HG02588 (cell line): Measurements from ENCODE around the gene ENHO.

Experiments
- ATAC-seq: cut with Tn5 transposase; IDR thresholded peaks from one replicate; pipeline ENCODE4 v1.9.1; 2021; ENCODE audit warnings: mild to moderate bottlenecking, moderate library complexity; ENCODE audit not compliant: unreplicated experiment

Gene ENHO

DNA sequence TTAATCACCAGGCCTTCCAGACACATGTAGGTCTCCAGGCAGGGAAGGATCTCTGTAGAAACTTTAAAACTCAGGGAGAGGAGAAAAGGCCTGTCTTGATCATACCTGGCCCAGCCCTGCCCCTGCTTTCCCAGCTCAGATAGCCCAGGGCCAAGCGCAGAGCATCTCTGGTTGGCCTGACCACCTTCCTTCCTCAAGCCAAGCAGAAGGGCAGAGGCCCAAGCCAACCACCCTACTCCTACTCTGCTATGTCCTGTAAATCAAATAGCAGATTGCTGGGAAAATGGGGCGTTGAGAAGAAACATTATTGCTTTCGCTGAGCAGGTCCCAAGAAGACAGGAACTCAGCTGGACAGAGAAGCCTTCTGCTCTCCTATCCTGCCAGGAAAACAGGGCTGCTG, 14.3 kb downstream of the ENHO start:
- ATAC-seq, result no peak

DNA sequence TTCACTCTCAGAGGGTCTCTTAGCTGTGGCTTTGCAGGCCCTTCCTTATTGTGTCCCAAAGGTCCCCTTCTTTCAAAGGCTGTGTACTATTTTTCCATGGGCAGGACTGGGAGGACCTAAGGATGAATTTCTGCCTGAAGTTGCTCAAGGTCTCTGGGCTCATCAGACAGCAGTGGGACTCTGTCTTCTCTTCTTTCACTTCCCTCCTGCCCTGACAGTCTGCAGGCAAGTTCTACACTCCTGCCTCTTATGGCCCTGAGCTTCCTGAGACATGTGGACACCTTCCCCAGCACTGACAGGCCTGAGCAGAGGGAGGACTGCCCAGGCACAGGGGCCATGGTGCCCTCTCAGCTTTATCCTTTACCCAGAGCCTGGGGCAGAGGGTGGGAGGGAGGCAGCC, 14.8 kb downstream of the ENHO start:
- no peak for ATAC-seq

DNA sequence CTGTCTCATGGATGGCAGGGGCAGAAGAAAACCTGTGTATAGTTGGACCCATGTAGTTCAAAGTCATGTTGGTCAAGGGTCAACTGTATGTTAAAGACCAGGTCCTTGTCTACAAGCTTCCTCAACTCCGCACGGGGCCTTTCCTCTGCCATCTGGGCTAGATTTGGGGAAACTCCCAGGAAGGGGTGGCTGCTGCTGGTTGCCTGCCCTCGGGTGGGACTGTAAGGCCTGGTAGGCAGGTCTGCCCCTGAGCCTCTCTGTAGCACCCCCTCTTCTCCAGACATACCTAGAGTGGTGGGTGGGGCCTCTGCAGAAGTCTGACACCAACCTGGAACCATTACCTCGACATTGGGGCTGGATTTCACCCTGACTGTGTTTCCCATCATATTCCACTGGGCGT, 15.2 kb downstream of the ENHO start:
- no peak for ATAC-seq

DNA sequence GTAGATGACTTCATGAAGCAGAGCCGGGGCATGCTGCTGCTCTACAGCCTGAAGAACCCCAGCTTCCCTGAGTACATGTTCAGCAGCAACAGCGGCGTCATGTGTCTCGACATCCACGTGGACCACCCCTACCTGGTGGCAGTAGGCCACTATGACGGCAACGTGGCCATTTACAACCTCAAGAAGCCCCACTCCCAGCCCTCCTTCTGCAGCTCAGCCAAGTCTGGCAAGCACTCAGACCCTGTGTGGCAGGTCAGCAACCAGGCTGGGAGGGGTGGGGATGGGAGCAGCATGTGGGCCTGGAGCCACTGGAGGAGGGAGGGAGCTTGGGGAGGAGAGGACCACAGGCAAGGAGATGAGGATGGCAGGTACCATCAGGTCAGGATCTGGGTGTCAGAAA, 16.2 kb downstream of the ENHO start:
- no peak for ATAC-seq

DNA sequence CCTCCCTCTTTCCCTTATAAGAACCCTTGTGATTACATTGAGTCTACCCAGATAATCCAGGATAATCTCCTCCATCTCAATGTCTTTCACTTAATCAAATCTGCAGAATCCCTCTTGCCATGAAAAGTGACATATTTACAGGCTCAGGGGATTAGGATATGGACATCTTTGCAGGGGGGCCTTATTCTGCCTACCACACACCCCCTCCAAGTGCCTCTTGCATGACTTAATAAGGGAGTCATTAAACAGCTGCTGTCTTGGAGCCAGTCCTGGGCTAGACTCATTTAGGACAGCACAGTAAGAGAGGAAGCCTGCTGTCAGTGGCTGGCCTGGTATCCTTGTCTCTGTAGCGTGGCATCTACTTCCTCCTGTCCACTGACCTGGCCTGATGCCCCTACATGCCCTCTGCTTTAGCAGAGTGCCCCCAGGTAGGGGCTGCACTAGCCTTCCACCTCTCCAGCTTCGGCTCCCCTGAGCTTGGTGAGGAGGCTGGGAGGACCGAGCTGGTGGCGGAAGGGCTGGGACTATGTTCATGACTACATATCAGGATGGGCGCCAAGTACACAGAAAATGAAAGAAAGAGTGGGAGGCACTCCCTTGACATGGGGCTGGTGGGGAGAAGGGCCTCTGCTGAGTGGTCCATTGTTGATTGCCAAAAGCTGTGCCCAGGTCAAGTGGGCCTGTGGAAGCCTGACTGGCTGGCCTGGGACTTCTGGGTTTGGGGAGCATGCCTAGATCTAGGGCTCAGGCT, 17.2 kb downstream of the ENHO start:
- ATAC-seq, result no peak

DNA sequence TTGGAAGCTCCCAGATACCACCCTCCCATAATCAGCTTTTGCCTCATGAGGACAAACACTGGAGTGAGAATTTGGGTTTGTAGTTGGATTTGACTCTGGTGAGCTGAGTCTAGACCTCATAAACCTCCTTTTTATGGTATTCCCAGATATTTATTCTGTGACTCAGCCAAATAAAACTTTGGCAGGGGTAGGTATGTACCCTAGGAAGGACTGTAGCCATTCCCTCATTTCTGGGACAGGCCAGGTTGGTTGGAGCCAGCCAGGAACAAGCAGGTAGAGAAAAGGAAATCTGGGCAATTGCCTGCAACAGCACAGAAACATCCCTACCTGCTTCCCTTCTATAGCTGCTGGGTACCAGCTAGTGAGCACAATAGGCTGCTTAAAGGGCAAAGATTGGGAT, 19.4 kb downstream of the ENHO start:
- ATAC-seq, result no peak

DNA sequence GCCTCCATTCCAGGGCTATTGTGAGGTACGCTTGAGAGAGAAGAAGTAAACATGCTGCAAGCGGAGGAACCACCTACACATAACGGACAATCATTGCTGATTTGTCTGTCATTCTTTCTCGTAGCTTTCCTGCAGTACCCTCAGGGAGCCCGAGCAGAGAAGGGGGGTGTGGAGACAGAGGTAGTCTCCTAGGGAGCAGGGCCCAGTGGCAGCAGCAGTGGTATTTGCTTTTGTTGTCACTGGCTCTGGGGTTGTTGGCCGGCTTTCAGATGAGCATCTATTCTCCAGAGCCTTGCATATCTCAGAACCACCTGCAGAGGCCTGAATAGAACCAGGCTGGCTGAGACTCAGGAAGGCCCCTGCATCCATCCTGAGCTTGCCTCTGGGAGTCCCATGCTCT, 19.9 kb downstream of the ENHO start:
- no peak for ATAC-seq

DNA sequence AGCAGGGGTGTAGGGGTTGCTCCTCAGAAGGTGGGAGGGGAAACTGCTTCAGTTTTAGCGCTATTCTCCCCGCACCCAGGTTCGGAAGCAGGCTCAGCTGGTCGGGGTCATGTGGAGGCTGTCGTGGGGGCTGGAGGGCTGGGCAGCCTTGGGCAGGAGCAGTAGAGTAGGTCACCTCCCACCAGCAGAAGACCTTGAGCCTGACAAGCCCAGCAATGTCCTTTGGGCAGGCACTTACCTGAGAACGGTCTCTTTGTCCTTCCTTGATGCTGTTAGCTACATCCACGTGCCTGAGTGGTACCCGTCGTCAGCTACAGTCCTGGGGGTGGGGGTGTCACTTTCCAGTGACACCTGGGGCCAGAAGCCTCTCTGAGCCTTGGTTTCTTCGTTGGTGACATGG, 20.3 kb downstream of the ENHO start:
- no peak for ATAC-seq

DNA sequence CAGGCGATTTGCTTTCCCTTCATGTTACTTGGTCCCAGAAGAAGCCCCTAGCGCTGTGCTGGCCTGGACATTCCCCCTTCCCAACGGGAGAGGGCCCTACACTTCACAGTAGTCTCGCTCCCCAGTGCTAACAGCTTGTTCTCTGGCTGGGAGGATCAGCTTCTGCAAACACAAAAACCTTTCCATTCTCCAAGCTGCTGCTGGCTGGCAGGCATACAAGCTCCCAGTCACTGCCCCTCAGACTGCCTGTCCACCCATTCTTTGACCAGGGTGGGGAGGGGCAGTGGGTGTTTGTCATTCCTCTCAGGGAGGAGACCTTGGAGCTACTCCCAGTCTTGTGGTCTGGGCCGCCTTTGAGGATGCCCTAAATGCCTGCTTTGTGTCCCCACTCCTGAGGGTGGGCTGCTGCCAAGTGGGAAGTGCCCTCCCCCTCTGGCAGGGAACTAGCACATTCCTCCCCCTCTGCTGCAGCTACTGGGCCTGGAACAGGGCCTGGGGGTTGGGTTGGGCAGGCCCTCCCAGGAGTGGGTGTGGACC, 20.8 kb downstream of the ENHO start:
- ATAC-seq, result no peak

DNA sequence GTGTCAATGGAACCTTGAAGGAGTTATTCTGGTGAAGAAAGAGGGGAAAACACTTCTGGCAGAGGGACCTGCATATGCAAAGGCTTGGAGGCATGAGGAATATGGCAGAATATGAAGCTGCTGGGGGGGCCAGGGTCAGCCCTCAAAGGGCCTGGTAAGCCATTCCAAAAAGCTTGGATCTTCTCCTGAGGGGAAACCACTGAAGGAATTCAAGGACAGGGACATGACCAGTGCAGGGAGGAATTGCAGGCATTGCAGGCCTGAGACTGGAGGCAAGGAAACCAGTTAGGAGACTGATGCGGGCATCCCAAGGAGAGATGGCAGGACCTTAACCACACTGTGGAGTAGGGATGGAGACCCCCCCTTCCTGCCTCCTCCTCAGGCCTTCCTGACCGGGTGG, 21.4 kb downstream of the ENHO start:
- ATAC-seq, result no peak

DNA sequence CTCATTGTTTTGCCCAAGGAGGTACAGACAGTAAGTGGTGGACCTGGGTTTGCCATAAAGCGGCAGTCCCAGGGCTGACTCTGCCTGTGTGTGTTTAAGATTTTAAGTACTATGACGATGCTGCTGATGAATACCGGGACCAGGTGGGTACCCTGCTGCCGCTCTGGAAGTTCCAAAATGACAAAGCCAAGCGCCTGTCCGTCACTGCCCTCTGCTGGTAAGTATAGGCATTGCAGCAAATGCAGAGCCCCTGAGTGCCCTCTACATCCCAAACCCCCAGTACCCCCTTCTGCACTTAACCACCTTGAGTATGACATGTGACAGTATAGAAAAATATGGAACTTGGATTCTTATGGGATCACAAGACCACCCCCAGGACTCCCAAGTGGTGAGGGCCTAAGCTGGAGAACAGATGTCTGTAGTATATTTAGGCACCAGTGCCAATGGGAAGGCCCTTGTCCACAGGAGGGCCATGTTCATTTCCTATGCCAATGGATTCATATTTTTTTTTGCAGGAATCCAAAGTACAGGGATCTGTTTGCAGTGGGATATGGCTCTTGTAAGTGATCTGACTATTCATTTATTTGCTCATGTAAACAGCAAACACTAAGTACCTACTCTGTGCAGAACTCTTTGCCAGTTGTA, 22.0 kb downstream of the ENHO start:
- no peak for ATAC-seq

DNA sequence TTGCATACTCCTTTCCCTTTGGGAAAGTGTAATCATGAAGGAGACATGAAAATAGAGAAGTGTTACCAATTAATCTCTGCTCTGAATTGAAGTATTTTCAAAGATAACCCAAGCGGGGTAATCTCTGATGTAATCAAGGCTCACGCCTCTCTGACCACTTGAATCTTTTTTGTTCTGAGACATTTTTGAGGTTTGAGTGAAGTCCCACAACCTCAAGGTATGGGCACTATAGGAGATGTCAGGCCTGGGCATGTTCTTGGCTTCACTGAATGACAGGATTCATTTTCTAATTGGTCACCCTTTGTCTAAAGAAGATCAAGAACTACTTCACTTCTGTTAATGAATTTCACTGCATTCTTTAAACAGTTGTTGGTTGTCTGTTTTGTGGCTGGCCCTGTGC, 23.7 kb downstream of the ENHO start:
- no peak for ATAC-seq

DNA sequence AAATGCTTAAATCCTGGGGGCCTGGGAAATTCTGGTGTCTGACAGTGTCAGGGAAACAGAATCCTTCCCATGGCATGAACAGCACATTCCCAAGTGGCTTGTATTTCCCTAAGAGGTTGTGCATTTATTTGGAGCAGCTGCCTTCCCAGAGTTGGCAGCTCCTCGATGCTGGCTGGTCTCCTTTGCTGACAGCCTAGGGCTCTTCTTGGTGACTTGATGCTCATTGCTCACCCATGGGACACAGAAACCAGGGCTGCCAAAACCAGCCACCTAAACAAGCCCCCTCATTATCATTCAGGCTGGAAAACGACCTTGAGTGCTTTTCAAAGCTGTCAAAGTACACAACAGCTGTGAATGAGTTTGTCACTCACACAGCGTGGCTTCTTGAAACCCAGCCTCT, 24.2 kb downstream of the ENHO start:
- ATAC-seq, result no peak

DNA sequence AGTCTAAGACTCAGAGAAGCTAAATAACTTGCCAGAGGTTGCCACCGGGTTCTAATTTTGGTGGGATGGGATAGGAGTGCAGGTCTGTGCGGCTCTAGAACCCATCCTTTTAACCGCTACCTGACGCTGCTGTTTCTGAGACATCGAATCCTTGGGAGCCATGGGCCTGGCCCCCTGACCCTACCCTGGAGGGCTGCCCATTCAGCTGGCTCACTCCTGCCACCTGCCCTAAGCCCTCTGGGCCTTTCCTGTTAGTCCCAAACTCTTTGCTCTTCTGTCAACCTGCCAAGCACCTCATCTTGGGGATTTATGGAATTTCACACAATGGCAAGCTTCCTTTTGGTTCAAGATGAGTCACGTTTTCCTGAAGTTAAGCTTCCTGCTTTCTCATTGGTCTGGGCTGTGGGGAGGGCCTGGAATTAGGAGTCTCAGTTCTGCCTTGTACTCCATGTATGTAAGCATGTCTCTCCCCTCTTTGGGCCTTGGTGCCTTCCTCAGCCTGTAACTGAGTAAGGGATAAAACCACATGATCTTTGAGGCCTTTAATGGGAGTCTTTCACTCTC, 26.6 kb downstream of the ENHO start:
- ATAC-seq, result no peak

DNA sequence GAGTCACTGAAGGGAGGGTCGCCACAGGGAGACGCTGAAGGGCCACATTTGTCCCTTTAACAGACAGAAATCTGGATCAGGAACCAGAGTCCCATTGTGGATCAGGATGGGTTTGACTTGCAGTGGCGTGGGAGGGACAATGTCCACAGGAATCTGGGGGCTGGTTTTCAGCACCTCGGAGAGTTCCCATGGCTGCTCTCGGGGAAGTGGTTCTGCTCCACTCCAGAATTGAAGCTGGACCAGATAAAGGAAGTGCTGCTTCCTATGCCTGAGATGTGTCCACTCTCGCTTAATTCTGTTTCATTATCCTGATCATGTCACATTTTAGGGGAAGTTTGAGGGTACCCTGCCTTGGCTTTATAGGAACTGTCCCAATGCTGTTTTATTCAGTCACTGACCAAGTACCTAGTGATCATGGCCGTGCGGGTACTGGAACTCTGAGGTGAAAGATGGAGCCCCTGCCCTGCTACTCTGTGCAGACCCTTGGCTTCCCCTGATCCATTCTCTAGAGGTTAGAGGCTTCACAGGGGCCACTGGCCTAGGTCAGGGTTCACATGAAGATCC, 28.7 kb downstream of the ENHO start:
- no peak for ATAC-seq

DNA sequence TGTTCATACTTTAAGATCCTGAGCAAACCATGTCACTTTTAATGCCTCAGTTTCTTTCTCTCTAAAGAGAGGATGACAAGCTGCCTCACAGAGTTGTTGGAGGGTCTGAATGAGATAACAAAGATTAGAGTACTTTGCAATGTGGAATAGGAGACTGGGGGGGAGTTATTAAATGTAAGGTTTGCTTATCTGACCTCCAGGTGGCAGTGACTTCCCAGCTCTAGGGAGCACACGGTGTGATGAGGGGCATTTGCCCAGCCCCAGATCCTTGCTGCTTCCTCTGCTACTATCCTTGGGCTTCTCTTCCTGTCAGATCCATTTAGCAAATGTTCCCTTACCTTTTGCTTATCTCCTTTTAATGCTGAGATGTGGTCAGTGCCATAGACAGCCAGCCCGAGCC, 30.7 kb downstream of the ENHO start:
- ATAC-seq, result no peak

DNA sequence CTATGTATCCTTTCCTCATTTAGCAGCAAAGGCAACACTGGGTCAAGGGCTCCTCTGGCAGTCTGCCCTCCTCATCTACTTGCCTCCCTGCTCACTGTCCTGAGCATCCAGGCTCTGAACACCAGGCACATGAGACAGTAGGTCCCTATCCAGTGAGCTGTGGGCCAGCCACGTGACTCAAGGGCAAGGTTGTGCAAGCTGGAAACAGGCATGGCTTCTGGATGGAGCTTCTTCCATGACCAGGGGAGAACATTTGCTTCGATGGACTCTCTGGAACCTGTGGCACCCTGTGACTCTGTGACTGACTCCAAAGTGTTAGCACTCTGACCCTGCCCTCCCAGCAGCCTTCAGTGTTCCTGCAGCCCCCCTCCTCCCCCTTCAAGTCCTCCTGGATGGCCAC, 31.2 kb downstream of the ENHO start:
- ATAC-seq, result no peak

DNA sequence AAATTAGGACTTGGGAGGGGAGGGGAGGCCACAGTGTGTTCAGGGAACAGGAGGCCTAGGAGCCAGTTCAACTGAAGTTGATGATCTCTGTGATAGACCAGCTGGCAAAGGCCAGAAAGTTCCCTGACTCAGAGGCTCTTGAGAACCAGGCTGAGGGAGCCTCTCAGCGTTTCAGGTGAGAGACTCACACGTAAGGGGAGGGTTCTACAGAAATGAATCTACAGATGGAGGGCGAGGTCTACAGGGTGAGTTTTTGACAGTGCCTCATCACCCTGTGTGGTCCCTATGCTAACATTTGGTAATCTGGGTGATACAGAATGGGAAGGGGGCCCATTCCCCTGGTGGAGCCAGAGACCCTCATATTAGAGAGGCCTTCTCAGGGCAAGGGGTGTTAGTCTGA, 32.0 kb downstream of the ENHO start:
- no peak for ATAC-seq

DNA sequence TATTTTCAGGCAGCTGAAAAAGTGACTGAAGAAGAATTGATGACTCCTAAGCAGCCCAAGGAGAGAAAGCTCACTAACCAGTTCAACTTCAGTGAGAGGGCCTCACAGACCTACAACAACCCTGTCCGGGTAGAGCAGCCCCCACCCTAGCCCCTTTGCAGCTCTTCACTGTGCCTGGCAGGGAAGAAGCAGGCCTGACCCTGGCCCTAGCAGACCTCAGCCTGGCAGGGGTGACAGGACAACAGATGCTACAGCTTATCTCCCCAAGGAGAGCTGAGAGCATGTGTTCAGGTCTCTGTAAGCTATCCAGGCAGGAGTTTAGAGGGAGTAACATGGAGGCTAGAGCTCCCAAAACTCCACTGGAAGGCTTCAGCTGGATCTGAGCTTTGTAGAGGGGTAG, 32.4 kb downstream of the ENHO start:
- no peak for ATAC-seq

DNA sequence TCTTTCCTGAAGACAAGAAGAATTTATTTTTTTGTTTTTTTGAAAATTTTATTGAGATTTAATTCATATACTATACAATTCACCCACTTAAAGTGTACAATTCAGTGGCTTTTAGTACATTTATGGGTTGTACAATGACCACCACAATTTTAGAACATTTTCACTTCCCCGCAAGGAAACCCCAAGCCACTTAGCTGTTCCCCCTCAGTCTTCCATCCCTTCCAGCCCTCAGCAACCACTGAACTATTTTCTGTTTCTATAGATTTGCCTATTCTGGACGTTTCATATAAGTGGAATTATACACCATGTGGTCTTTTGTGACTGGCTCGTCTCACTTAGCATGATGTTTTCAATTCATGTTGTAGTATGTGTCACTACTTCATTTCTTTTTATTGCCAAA, 36.2 kb downstream of the ENHO start:
- no peak for ATAC-seq

DNA sequence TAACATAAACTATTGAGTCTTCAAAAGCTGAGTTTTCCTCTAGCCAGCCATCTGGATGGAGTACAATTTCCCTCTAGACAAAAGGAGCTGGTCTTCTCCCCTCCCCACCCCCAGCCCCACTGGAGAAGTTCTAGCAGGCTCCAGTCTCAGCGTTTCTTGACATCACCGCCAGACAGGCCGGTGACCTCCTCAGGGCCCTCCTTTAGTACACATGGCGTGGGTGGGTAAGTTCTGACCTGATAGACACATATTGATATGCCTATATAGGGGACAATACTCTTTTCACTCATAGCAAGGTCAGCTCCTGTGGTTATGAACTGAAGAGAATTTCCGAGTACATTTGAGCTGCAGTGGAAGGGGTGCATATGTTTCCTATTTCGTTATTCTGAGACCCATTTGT, 37.0 kb downstream of the ENHO start:
- no peak for ATAC-seq

DNA sequence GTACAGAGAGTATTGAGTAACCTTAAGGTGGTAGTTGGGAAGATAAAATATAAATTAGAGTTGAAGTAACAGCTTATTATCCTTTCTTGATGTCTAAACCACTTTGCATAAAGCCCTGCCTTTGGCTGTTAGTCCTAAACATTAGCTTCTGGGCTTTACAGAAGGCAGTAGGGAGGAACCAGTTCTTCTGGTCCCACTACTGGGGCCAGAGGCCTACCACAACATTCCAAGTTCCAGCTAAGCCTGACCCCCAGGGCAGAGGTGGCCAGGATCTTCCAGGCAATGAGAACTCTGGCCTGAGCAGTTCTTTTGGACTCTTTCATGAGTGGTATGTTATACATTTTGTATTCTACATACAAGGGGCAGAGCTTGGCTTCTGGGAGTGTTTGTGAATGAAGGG, 38.1 kb downstream of the ENHO start:
- no peak for ATAC-seq
